ENCODE measurements around the gene TTC21A. TPM values are rescaled to one million over a fixed set of nuclear protein-coding genes. Genes with fewer than 3 reads are reported as not detected.
A peak's percentile ranks its signal among the peaks of the same experiment; 100 is the strongest.
"Not testable (repeated sequence)": the region's sequence is repeated elsewhere in the genome, so short reads cannot be mapped to it uniquely, and the experiment has no call there.

The TTC21A gene, protein sequence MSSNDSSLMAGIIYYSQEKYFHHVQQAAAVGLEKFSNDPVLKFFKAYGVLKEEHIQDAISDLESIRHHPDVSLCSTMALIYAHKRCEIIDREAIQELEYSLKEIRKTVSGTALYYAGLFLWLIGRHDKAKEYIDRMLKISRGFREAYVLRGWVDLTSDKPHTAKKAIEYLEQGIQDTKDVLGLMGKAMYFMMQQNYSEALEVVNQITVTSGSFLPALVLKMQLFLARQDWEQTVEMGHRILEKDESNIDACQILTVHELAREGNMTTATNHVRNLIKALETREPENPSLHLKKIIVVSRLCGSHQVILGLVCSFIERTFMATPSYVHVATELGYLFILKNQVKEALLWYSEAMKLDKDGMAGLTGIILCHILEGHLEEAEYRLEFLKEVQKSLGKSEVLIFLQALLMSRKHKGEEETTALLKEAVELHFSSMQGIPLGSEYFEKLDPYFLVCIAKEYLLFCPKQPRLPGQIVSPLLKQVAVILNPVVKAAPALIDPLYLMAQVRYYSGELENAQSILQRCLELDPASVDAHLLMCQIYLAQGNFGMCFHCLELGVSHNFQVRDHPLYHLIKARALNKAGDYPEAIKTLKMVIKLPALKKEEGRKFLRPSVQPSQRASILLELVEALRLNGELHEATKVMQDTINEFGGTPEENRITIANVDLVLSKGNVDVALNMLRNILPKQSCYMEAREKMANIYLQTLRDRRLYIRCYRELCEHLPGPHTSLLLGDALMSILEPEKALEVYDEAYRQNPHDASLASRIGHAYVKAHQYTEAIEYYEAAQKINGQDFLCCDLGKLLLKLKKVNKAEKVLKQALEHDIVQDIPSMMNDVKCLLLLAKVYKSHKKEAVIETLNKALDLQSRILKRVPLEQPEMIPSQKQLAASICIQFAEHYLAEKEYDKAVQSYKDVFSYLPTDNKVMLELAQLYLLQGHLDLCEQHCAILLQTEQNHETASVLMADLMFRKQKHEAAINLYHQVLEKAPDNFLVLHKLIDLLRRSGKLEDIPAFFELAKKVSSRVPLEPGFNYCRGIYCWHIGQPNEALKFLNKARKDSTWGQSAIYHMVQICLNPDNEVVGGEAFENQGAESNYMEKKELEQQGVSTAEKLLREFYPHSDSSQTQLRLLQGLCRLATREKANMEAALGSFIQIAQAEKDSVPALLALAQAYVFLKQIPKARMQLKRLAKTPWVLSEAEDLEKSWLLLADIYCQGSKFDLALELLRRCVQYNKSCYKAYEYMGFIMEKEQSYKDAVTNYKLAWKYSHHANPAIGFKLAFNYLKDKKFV (N-terminal part only)
- 4.3 TPM for polyA plus RNA-seq (2013, experiment 1 of 2)
- polyA plus RNA-seq (2013, experiment 2 of 2) = 4.8 TPM

DNA sequence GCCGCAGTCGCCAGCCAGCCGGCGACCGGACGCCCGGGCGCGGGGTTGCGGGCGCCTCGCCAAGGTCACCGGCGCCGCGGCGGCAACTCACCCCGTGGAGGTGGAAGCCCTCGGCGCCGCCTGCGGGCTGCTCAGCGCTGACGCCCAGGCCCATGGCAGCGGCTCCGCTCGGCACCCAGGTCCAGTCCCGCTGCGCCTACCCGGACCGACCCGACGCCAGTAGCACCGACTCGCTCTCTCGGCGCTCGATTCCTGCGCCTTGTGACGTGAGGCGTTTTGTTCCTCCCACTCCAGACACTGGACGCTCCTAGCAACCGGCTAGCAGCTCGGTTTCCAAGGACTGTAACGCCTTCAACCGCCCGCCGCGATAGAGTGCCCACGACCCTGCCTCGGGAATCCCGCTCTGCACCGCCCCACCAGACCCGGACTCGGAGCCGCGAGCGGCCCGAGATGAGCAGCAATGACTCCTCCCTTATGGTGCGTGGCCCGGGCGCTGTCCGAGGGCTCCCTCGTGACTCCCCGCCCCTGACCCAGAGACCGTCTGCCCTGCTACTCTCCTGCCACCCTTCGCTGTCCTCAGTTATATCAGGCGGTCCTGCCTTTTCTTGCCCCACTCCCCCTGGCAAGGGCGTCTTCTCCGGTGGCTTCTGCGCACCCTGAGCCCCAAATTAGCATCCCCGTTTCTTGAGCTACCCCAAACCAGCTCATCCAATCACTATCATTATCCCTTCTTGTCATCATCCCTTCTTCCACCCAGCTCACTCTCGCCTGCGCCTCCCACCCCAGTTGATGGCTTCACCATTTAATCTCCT is at the start of gene TTC21A, which contains the start of gene GORASP1:
Gene TTC21A (plus strand): TSS at position 293 of the 812 bp plus-strand sequence. CDS start 158 bp downstream, at position 451.
Gene GORASP1 (minus strand): TSS at position 240 of the 812 bp plus-strand sequence. CDS start 86 bp downstream, at position 154.
- H2AK5ac ChIP-seq (ENCODE audit: low read depth, low read length) = no peak within 1 kb of the TSS
- H3K18ac ChIP-seq (ENCODE audit: low read length) = peak within 1 kb of the TSS; percentile 84
- no peak within 1 kb of the TSS for H2BK120ac ChIP-seq (ENCODE audit: low read depth, low read length)
- peak within 1 kb of the TSS; percentile 92 for H3K4me2 ChIP-seq (ENCODE audit: insufficient read depth, low read length, poor library complexity, severe bottlenecking)
- H2BK12ac ChIP-seq (ENCODE audit: low read length) = no peak within 1 kb of the TSS
- peak within 1 kb of the TSS; percentile 75 to 97 for H3K4me3 ChIP-seq (ENCODE audit: low read length in 2 of 2)
- H3K27ac ChIP-seq (replicated peaks; ENCODE audit: low read length) = no peak within 1 kb of the TSS
- H3K4ac ChIP-seq (ENCODE audit: low read length) = no peak within 1 kb of the TSS
- H3K9me3 ChIP-seq (replicated peaks in 1 of 2; ENCODE audit: control insufficient read depth in 2 of 2, insufficient read depth in 1 of 2, low read depth in 1 of 2, low read length in 2 of 2) = no peaks in the 10 kb centered on the region
- H3K79me1 ChIP-seq (ENCODE audit: low read depth, low read length) = peaks cover 3% of the 10 kb centered on the region
- peak within 1 kb of the TSS; percentile 10 for H3K14ac ChIP-seq (ENCODE audit: low read length)
- H3K36me3 ChIP-seq (replicated peaks in 1 of 2; ENCODE audit: control insufficient read depth in 2 of 2, insufficient read depth in 2 of 2, low read length in 2 of 2) = peaks cover 0 to 6% of the 10 kb centered on the region in 2 donors
- peaks cover 6 to 7% of the 10 kb centered on the region in 2 donors for H3K4me1 ChIP-seq (ENCODE audit: control insufficient read depth in 2 of 2, insufficient read depth in 1 of 2, low read depth in 1 of 2, low read length in 2 of 2)
- peak within 1 kb of the TSS; percentile 100 for H2AFZ ChIP-seq (ENCODE audit: low read length)
- H3K9ac ChIP-seq (ENCODE audit: low read depth, low read length, poor library complexity) = peak within 1 kb of the TSS; percentile 98
- no CpG with 5 or more reads among the region's 74 CpGs for WGBS, 2 donors (ENCODE audit: extremely low coverage in 2 of 2, insufficient read length in 2 of 2, insufficient replicate concordance in 1 of 2)
- H3K27me3 ChIP-seq (ENCODE audit: control insufficient read depth in 3 of 3, insufficient read depth in 3 of 3, low read depth in 1 of 3, low read length in 3 of 3) = no peaks in the 10 kb centered on the region
- no peak within 1 kb of the TSS for H2BK5ac ChIP-seq (ENCODE audit: low read length)
- H2BK15ac ChIP-seq (ENCODE audit: low read length) = peak within 1 kb of the TSS; percentile 40
- no peak within 1 kb of the TSS for H4K91ac ChIP-seq (ENCODE audit: low read depth, low read length, poor library complexity)
- peak; percentile 85 for DNase-seq (ENCODE audit: low spot score)
- no peak within 1 kb of the TSS for H4K8ac ChIP-seq (ENCODE audit: low read depth, low read length)
- H3K23ac ChIP-seq (ENCODE audit: low read depth, low read length, poor library complexity) = peak within 1 kb of the TSS; percentile 68

DNA sequence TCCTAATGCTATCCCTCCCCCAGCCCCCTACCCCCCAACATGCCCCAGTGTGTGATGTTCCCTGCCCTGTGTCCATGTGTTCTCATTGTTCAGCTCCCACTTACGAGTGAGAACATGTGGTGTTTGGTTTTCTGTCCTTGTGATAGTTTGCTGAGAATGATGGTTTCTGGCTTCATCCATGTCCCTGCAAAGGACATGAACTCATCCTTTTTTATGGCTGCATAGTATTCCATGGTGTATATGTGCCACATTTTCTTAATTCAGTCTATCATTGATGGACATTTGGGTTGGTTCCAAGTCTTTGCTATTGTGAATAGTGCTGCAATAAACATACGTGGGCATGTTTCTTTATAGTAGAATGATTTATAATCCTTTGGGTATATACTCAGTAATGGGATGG is 46.3 kb upstream of the TTC21A start:
- H2BK120ac ChIP-seq (ENCODE audit: low read depth, low read length); H3K27me3 ChIP-seq (ENCODE audit: control insufficient read depth in 3 of 3, insufficient read depth in 3 of 3, low read depth in 1 of 3, low read length in 3 of 3); H3K9ac ChIP-seq (ENCODE audit: low read depth, low read length, poor library complexity); H2BK12ac ChIP-seq (ENCODE audit: low read length); H2BK5ac ChIP-seq (ENCODE audit: low read length); H3K4me1 ChIP-seq (ENCODE audit: control insufficient read depth in 2 of 2, insufficient read depth in 1 of 2, low read depth in 1 of 2, low read length in 2 of 2); H3K4me2 ChIP-seq (ENCODE audit: insufficient read depth, low read length, poor library complexity, severe bottlenecking); H4K8ac ChIP-seq (ENCODE audit: low read depth, low read length); H3K27ac ChIP-seq (replicated peaks; ENCODE audit: low read length); H3K4me3 ChIP-seq (ENCODE audit: low read length in 2 of 2); H2AK5ac ChIP-seq (ENCODE audit: low read depth, low read length); DNase-seq (ENCODE audit: low spot score); H2BK15ac ChIP-seq (ENCODE audit: low read length); H3K9me3 ChIP-seq (replicated peaks in 1 of 2; ENCODE audit: control insufficient read depth in 2 of 2, insufficient read depth in 1 of 2, low read depth in 1 of 2, low read length in 2 of 2); H3K14ac ChIP-seq (ENCODE audit: low read length); H3K18ac ChIP-seq (ENCODE audit: low read length); H3K79me1 ChIP-seq (ENCODE audit: low read depth, low read length); H4K91ac ChIP-seq (ENCODE audit: low read depth, low read length, poor library complexity); H3K4ac ChIP-seq (ENCODE audit: low read length); H2AFZ ChIP-seq (ENCODE audit: low read length); H3K23ac ChIP-seq (ENCODE audit: low read depth, low read length, poor library complexity): not testable (repeated sequence)
- H3K36me3 ChIP-seq (replicated peaks in 1 of 2; ENCODE audit: control insufficient read depth in 2 of 2, insufficient read depth in 2 of 2, low read length in 2 of 2) = peaks cover 0 to 20% of the 10 kb centered on the region in 2 donors
- no CpG with 5 or more reads among the region's 2 CpGs for WGBS, 2 donors (ENCODE audit: extremely low coverage in 2 of 2, insufficient read length in 2 of 2, insufficient replicate concordance in 1 of 2)

- H3K23ac ChIP-seq (ENCODE audit: low read depth, low read length, poor library complexity) = no peak overlapping the region
- H3K4me3 ChIP-seq (ENCODE audit: low read length in 2 of 2) = no peak overlapping the region
- H3K4me2 ChIP-seq (ENCODE audit: insufficient read depth, low read length, poor library complexity, severe bottlenecking) = no peak overlapping the region
- no peak overlapping the region for H2BK15ac ChIP-seq (ENCODE audit: low read length)
- H3K4ac ChIP-seq (ENCODE audit: low read length) = no peak overlapping the region
- no peaks in the 10 kb centered on the region for H3K27me3 ChIP-seq (ENCODE audit: control insufficient read depth in 3 of 3, insufficient read depth in 3 of 3, low read depth in 1 of 3, low read length in 3 of 3)
- no peaks in the 10 kb centered on the region for H3K9me3 ChIP-seq (replicated peaks in 1 of 2; ENCODE audit: control insufficient read depth in 2 of 2, insufficient read depth in 1 of 2, low read depth in 1 of 2, low read length in 2 of 2)
- DNase-seq (ENCODE audit: low spot score) = no peak
- H2BK5ac ChIP-seq (ENCODE audit: low read length) = no peak overlapping the region
- no peak overlapping the region for H2BK12ac ChIP-seq (ENCODE audit: low read length)
- no peak overlapping the region for H2AFZ ChIP-seq (ENCODE audit: low read length)
- H3K4me1 ChIP-seq (ENCODE audit: control insufficient read depth in 2 of 2, insufficient read depth in 1 of 2, low read depth in 1 of 2, low read length in 2 of 2) = no peaks in the 10 kb centered on the region
- peaks cover under 1 to 30% of the 10 kb centered on the region in 2 donors for H3K36me3 ChIP-seq (replicated peaks in 1 of 2; ENCODE audit: control insufficient read depth in 2 of 2, insufficient read depth in 2 of 2, low read length in 2 of 2)
- no peak overlapping the region for H3K14ac ChIP-seq (ENCODE audit: low read length)
- no peak overlapping the region for H4K8ac ChIP-seq (ENCODE audit: low read depth, low read length)
- H3K27ac ChIP-seq (replicated peaks; ENCODE audit: low read length) = no peak overlapping the region
- WGBS, 2 donors (ENCODE audit: extremely low coverage in 2 of 2, insufficient read length in 2 of 2, insufficient replicate concordance in 1 of 2) = no CpG with 5 or more reads among the region's 1 CpG
- H3K79me1 ChIP-seq (ENCODE audit: low read depth, low read length) = peaks cover 3% of the 10 kb centered on the region
- no peak overlapping the region for H3K9ac ChIP-seq (ENCODE audit: low read depth, low read length, poor library complexity)
- no peak overlapping the region for H3K18ac ChIP-seq (ENCODE audit: low read length)
- H2BK120ac ChIP-seq (ENCODE audit: low read depth, low read length) = no peak overlapping the region
- no peak overlapping the region for H4K91ac ChIP-seq (ENCODE audit: low read depth, low read length, poor library complexity)
- H2AK5ac ChIP-seq (ENCODE audit: low read depth, low read length) = no peak overlapping the region
Observed at GRCh38 chr3:39062180-39062579, 45.3 kb upstream of the TTC21A start.
